Neural cell (in vitro differentiated cells): ENCODE measurements around the gene ZNF600.
"Not testable (repeated sequence)": the region's sequence is repeated elsewhere in the genome, so short reads cannot be mapped to it uniquely, and the experiment has no call there.

ENCODE experiments used
- EP300 ChIP-seq: fragments of 450-650 bp; conservative IDR thresholded peaks from 2 replicates; pipeline ENCODE4 v1.6.1; 2014; ENCODE audit warnings: antibody characterized with exemption, mild to moderate bottlenecking, moderate library complexity; ENCODE audit not compliant: poor library complexity, severe bottlenecking
- EZH2 ChIP-seq: fragments of 200-600, 300-800 bp; shearing (Covaris generic), sonication (generic); IDR thresholded peaks from 2 replicates; pipeline ENCODE4 v1.6.1; 2014; ENCODE audit warnings: antibody characterized with exemption, low read length, borderline replicate concordance, mild to moderate bottlenecking; ENCODE audit not compliant: insufficient read depth, poor library complexity, severe bottlenecking
- TAF1 ChIP-seq: IDR thresholded peaks from 2 replicates; pipeline ENCODE4 v1.6.1; 2012; ENCODE audit warnings: low read depth
- TF ChIP-seq, protein P1 (sequence below): fragments of 450-650 bp; IDR thresholded peaks from 2 replicates; pipeline ENCODE4 v1.5.1; 2014; ENCODE audit warnings: antibody characterized with exemption, mild to moderate bottlenecking, moderate library complexity; ENCODE audit not compliant: poor library complexity, severe bottlenecking
- TF ChIP-seq, protein P2 (sequence below): IDR thresholded peaks from 2 replicates; pipeline ENCODE4 v1.6.1; 2012; ENCODE audit warnings: borderline replicate concordance

DNA sequence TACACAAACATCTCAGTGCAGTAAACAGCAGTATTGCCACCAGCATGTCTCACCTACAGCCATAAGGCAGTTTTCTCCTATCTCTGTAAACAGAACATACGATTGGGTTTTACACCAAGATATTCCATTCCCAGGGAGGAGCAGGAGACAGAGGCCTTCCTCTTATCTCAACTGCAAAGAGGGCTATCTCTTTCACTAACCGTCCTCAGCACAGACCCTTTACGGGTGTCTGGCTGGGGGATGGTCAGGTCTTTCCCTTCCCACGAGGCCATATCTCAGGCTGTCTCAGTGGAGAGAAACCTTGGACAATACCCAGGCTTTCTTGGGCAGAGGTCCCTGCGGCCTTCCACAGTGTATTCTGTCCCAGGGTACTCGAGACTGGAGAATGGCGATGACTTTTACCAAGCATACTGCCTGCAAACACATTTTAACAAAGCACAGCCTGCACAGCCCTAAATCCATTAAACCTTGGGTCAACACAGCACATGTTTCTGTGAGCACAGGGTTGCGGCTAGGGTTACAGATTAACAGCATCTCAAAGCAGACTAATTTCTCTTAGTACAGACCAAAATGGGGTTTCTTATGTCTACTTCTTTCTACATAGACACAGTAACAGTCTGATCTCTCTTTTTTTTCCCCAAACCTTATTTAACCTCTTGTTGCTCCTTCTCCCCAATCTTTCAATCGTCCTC is 62.5 kb downstream of the ZNF600 start:
- not testable (repeated sequence) for TF ChIP-seq EP300, TAF1, EZH2
- TF ChIP-seq, protein P1, sequence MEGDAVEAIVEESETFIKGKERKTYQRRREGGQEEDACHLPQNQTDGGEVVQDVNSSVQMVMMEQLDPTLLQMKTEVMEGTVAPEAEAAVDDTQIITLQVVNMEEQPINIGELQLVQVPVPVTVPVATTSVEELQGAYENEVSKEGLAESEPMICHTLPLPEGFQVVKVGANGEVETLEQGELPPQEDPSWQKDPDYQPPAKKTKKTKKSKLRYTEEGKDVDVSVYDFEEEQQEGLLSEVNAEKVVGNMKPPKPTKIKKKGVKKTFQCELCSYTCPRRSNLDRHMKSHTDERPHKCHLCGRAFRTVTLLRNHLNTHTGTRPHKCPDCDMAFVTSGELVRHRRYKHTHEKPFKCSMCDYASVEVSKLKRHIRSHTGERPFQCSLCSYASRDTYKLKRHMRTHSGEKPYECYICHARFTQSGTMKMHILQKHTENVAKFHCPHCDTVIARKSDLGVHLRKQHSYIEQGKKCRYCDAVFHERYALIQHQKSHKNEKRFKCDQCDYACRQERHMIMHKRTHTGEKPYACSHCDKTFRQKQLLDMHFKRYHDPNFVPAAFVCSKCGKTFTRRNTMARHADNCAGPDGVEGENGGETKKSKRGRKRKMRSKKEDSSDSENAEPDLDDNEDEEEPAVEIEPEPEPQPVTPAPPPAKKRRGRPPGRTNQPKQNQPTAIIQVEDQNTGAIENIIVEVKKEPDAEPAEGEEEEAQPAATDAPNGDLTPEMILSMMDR = not testable (repeated sequence)
- TF ChIP-seq, protein P2, sequence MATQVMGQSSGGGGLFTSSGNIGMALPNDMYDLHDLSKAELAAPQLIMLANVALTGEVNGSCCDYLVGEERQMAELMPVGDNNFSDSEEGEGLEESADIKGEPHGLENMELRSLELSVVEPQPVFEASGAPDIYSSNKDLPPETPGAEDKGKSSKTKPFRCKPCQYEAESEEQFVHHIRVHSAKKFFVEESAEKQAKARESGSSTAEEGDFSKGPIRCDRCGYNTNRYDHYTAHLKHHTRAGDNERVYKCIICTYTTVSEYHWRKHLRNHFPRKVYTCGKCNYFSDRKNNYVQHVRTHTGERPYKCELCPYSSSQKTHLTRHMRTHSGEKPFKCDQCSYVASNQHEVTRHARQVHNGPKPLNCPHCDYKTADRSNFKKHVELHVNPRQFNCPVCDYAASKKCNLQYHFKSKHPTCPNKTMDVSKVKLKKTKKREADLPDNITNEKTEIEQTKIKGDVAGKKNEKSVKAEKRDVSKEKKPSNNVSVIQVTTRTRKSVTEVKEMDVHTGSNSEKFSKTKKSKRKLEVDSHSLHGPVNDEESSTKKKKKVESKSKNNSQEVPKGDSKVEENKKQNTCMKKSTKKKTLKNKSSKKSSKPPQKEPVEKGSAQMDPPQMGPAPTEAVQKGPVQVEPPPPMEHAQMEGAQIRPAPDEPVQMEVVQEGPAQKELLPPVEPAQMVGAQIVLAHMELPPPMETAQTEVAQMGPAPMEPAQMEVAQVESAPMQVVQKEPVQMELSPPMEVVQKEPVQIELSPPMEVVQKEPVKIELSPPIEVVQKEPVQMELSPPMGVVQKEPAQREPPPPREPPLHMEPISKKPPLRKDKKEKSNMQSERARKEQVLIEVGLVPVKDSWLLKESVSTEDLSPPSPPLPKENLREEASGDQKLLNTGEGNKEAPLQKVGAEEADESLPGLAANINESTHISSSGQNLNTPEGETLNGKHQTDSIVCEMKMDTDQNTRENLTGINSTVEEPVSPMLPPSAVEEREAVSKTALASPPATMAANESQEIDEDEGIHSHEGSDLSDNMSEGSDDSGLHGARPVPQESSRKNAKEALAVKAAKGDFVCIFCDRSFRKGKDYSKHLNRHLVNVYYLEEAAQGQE = not testable (repeated sequence)
